Mesothelial cell of epicardium (in vitro differentiated cells): ENCODE measurements around the gene FOXP1. TPM values are rescaled to one million over a fixed set of nuclear protein-coding genes. Genes with fewer than 3 reads are reported as not detected.

Source experiments
- DNase-seq, 2 experiments: peaks; one replicate each; pipeline ENCODE4 v3.0.0; 2021; ENCODE audit warnings: low spot score in 2 of 2; ENCODE audit not compliant: unreplicated experiment in 2 of 2
- H3K27ac Mint-ChIP-seq: 2 replicates; pipeline ENCODE4 v1.8.0; 2021; ENCODE audit warnings: mixed read lengths
- H3K27me3 Mint-ChIP-seq: 2 replicates; pipeline ENCODE4 v1.8.0; 2021; ENCODE audit warnings: low read depth, mixed read lengths
- H3K36me3 Mint-ChIP-seq: 2 replicates; pipeline ENCODE4 v1.8.0; 2021; ENCODE audit warnings: mixed read lengths
- H3K4me1 Mint-ChIP-seq: 2 replicates; pipeline ENCODE4 v1.8.0; 2021; ENCODE audit warnings: mixed read lengths
- H3K4me3 Mint-ChIP-seq: 2 replicates; pipeline ENCODE4 v1.8.0; 2021; ENCODE audit warnings: mild to moderate bottlenecking, moderate library complexity, mixed read lengths
- H3K9me3 Mint-ChIP-seq: 2 replicates; pipeline ENCODE4 v1.8.0; 2021; ENCODE audit warnings: mixed read lengths
- CTCF ChIP-seq: fragments of 200-600 bp; sonication (generic); IDR thresholded peaks from one replicate; pipeline ENCODE4 v1.5.0; 2021; ENCODE audit warnings: antibody characterized with exemption; ENCODE audit not compliant: unreplicated experiment
- total RNA-seq: library from RNA; stranded (reverse); gene quantifications from 3 replicates; pipeline ENCODE4 v1.2.1, GENCODE V29; 2021

Gene FOXP1
- total RNA-seq, 1 donor from 2014 or later: 187 TPM

GRCh38 chr3:71495708-71496472 lies 87.6 kb downstream of the FOXP1 start:
- TF ChIP-seq CTCF: no peak
- Mint-ChIP-seq H3K27me3 (no peaks in the 10 kb centered on the region), H3K27ac (peak overlapping the region; percentile 81), H3K9me3 (peaks cover 16% of the 10 kb centered on the region), H3K4me1 (peaks cover 27% of the 10 kb centered on the region), H3K36me3 (peaks cover 24% of the 10 kb centered on the region), H3K4me3 (peak overlapping the region; percentile 6)
- no peak for DNase-seq

- DNase-seq: no peak
- Mint-ChIP-seq H3K27me3 (no peaks in the 10 kb centered on the region), H3K9me3 (peaks cover 19% of the 10 kb centered on the region), H3K36me3 (peaks cover 37% of the 10 kb centered on the region), H3K27ac (no peak overlapping the region), H3K4me1 (peaks cover 27% of the 10 kb centered on the region), H3K4me3 (no peak overlapping the region)
- TF ChIP-seq CTCF: no peak
Measured at GRCh38 chr3:71494212-71494611, 89.3 kb downstream of the FOXP1 start.

GRCh38 chr3:71492974-71493771 lies 90.4 kb downstream of the FOXP1 start:
- Mint-ChIP-seq H3K4me1 (peaks cover 29% of the 10 kb centered on the region), H3K4me3 (no peak overlapping the region), H3K27ac (no peak overlapping the region), H3K27me3 (no peaks in the 10 kb centered on the region), H3K36me3 (peaks cover 40% of the 10 kb centered on the region), H3K9me3 (peaks cover 19% of the 10 kb centered on the region)
- DNase-seq: no peak
- no peak for TF ChIP-seq CTCF

- H3K4me3 Mint-ChIP-seq: no peak overlapping the region
- TF ChIP-seq CTCF: no peak
- no peak for DNase-seq
- H3K4me1 Mint-ChIP-seq: peaks cover 24% of the 10 kb centered on the region
- H3K27me3 Mint-ChIP-seq: no peaks in the 10 kb centered on the region
- peaks cover 40% of the 10 kb centered on the region for H3K36me3 Mint-ChIP-seq
- H3K27ac Mint-ChIP-seq: no peak overlapping the region
- H3K9me3 Mint-ChIP-seq: peaks cover 19% of the 10 kb centered on the region
Measured at GRCh38 chr3:71492566-71492965, 91.0 kb downstream of the FOXP1 start.

- H3K4me1 Mint-ChIP-seq: peaks cover 11% of the 10 kb centered on the region
- no peak for TF ChIP-seq CTCF
- H3K4me3 Mint-ChIP-seq: no peak overlapping the region
- peaks cover 40% of the 10 kb centered on the region for H3K36me3 Mint-ChIP-seq
- peaks cover 19% of the 10 kb centered on the region for H3K9me3 Mint-ChIP-seq
- no peak for DNase-seq
- no peaks in the 10 kb centered on the region for H3K27me3 Mint-ChIP-seq
- H3K27ac Mint-ChIP-seq: no peak overlapping the region
Measured at GRCh38 chr3:71491154-71491752, 92.3 kb downstream of the FOXP1 start.
